Stimulated activated CD4-positive, alpha-beta T cell treated with anti-CD3 and anti-CD28 coated beads, TNF-alpha, amount 100 ng/mL, for 48 hours (primary cell): ENCODE measurements around the gene GALC.
"Not testable (repeated sequence)": the region's sequence is repeated elsewhere in the genome, so short reads cannot be mapped to it uniquely, and the experiment has no call there.

Experiments used
- DNase-seq, 3 donors: peaks; one replicate each; pipeline ENCODE4 v3.0.0-alpha.2; 2020; ENCODE audit warnings: low read depth in 3 of 3

GALC gene

GRCh38 chr14:87992718-87993628 lies at the start of gene GALC:
GALC (minus strand) TSS chr14:87993182; CDS start chr14:87993164, 18 bp downstream.
- DNase-seq: peak; percentile 91 to 95 (median 91)

DNA sequence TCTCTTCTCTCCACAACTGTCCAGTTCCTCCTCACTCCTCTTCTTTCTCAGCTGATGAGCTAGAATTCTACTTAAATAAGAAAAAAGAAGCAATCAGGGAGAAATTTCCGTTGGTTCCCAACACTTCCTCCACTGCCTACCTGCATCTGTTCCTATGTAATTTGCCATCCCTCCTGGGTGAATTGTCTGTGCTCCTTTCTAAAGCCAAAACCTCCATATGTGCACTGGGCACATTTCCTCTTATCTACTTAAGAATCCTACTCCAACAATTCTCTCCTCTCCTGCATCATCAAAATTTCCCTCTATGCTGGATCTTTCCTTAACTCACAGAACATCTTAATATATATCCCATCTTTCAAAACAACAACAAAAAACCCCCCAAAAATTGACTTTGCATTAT lies 47.2 kb upstream of the GALC start:
- no peak for DNase-seq

GRCh38 chr14:88039197-88039596 lies 46.2 kb upstream of the GALC start:
- no peak for DNase-seq

GRCh38 chr14:88037325-88037724 lies 44.3 kb upstream of the GALC start:
- DNase-seq: no peak

GRCh38 chr14:88036422-88036821 lies 43.4 kb upstream of the GALC start:
- DNase-seq: no peak

GRCh38 chr14:88034076-88034475 lies 41.1 kb upstream of the GALC start:
- DNase-seq: no peak

DNA sequence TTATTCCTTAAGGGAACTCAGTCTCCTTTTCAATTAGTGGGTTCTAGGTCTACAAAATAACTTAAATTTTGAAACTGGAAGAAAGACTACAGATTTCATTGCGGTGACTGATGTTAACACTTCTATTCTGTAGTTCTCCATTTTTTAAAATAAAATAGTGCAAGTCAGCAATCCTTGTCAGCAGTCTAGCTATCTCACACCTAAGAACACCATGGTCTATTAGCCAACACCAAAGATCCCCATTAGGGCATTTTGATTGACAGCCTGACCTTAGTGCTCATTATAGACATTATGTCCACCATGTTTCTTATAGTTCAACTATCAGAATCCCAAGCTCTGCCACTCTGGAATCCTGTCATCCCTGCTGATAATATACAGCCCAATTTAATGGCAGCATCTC lies 39.4 kb upstream of the GALC start:
- no peak for DNase-seq

GRCh38 chr14:88030892-88031291 lies 37.9 kb upstream of the GALC start:
- DNase-seq: no peak

- DNase-seq: no peak
Measured at GRCh38 chr14:88030079-88030478, 37.1 kb upstream of the GALC start.

- no peak for DNase-seq
Measured at GRCh38 chr14:88029500-88029899, 36.5 kb upstream of the GALC start.

DNA sequence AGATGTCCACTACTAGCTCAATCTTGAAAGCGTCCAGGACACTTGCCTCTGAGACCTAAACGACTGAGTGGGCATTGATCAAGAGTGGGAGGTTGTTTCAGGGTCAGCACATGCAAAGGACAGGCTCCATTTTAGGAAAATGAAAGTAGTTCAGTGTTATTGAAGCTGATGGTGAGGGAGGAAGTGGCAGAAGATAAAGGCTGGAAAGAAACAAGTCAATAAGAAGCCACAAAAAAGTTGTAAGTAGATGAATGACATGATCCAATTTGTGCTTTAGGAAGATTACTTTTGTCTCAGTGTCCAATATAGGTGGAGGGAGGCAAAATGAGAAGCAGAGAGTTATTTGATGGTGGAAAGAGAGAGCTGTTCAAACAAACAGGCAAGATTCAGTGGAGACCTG lies 33.9 kb upstream of the GALC start:
- no peak for DNase-seq

GRCh38 chr14:88025313-88025712 lies 32.3 kb upstream of the GALC start:
- no peak for DNase-seq

- DNase-seq: not testable (repeated sequence)
Measured at GRCh38 chr14:88024252-88025086, 31.5 kb upstream of the GALC start.

DNA sequence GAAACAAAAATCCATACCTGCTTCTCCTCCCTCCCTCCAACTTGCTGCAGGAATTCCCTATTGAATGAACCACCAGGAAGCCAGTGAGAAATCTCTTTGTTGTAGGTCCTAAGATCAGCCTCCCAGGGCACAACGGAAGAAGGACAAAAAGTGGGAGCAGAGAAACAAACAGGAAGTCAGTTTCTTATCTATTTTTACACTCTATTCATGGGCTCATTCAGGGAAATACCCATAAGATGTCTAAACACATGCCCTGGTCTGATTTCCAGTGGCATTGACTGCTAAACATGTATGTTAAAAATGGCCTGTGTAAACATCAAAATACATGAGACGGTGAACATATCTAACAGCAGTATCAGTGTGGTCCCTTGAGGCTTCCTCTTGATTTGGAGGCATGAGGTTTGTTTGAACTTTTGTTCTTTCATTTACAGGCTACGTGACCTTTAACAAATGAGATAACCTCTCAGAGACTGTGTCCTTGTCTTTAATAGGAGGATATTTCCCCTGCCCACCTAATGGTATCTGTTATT lies 30.7 kb upstream of the GALC start:
- DNase-seq: no peak

- no peak for DNase-seq
Measured at GRCh38 chr14:88017535-88017934, 24.6 kb upstream of the GALC start.

DNA sequence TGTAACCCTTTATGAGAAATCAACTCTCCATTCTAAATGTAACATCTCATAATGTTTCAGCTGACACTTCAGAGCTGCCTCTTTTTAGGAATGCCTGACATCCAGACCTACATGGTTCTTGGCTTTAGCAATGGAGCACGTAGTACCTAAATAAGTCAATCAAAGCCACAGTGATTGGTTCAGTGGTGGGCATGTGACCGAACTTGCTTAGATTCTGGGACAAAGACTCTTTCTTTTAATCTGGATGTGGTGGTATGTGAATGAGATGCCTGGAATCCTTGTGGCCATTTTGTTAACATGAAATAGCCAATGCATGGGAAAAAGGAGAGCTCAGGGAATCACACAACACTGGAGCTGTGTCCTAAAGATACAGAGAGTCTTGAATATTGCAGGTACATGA lies 23.8 kb upstream of the GALC start:
- DNase-seq: no peak

DNA sequence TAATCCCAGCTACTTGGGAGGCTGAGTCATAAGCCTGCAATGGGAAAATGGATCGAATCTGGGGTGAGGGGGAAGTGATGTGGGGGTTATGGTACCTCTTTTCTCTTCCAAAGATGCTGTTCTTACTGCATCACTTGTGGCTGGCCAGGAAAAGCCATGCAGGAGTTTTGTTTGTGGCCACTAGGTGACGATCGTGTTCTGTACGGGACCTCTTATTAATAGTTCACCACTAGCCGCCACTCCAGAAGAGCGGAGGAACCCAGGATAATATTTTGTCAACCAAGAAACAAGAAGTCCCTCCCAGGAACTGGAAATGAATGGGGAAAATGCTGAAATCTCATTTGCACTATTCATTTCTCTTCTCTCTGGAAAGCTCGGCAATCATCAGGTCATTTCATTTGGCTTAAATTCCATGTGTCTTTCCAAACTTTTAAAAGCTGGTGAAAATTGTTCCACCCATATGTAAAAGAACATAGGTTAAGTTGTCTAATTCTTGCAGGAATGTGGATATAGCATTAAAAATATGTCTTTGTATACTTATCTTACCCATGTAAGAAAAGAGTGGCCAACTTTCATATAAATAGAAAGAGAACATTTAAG lies 20.9 kb upstream of the GALC start:
- peak in 1 of 3 donors; percentile 12 for DNase-seq

DNA sequence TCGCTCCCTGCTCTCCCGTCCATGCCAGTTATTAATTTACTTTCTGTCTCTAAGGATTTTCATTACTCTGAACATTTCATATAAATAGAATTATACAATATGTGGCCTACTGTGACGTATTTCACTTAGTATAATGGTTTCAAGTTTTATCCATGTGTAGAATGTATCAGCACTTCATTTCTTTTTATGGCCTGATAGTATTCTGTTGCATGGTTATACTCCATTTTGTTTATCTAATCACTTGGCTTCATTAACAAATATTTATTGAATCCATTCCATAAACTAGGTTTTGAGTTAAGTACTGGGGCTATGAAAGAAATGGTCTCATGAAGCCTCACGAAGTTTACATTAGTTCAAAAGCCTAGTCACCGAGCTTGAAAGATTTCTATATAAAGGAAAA lies 19.5 kb upstream of the GALC start:
- no peak for DNase-seq

DNA sequence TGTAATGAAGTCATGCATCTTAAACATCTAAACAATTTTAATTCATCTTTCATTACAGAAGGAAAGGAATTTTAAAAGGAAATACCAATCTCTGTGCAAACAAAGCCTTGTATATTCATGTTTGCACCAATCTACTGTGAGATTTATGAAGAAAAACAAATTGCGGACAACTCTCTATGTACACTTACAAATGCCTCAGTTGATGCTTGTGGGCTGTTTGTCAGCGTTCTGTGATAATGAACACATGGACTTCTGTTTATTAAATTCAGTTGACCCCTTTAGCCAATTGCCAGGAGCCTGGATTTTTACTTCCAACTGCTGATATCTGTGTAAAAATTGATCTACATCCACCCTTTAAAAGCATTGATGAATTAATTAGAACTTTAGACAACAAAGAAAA lies 17.3 kb upstream of the GALC start:
- DNase-seq: no peak

DNA sequence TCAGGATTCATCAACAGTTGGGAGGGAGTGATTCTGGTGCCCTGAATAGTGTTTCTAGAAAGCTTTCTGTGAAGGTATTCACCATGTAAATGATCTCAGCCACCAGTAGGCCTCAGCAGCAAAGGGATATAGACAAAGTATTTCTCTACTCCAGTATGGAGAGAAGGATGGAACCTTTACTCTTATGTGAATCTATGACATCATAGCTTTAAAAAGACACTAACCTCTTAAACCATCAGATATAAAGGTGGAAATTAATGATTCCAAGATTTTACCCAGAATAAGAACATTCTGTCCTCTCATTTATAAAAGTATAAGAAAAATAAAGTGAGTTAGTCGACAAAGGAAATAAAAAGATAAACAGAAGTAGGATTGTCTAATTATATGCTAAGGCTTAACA lies 16.5 kb upstream of the GALC start:
- no peak for DNase-seq

- no peak for DNase-seq
Measured at GRCh38 chr14:88008039-88008742, 15.2 kb upstream of the GALC start.

DNA sequence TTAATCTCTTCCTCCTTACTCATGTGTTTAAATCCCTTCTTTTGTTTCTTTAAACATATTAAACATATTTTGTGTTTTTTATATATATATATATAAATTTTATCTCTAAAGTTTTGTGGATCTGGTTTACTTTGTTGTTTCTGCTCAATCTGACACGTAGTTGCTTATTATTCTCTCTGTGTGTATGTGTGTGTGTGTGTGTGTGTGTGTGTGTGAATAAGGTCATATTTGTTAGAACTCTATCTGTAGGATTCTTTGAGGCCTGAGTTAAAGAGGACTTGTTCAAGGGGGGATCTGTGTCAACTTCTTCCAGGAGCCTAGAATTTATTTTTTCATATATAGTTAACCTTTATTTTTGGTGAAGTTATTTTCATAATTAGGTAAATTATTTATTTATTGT lies 14.6 kb upstream of the GALC start:
- DNase-seq: no peak
